GM23338 (cell line): ENCODE data around the gene AURKAIP1. TPM values are rescaled to one million over a fixed set of nuclear protein-coding genes. Genes with fewer than 3 reads are reported as not detected.

Experiments
- ATAC-seq: fragments of 200-7000 bp; cut with Tn5 transposase; 3 replicates; pipeline ENCODE4 v1.9.1; 2020
- DNase-seq: peaks from one replicate; pipeline ENCODE4 v3.0.0-alpha.2; 2015; ENCODE audit warnings: low spot score
- H2AFZ ChIP-seq: fragments of 200-600 bp; sonication (generic); 2 replicates; pipeline ENCODE4 v1.8.0; 2016; ENCODE audit warnings: antibody characterized with exemption, mild to moderate bottlenecking, moderate library complexity
- H3F3A ChIP-seq: fragments of 200-600 bp; sonication (generic); replicated peaks from 2 replicates; pipeline ENCODE4 v1.8.0; 2017; ENCODE audit warnings: antibody characterized with exemption, mixed run types, low read depth
- H3K27ac ChIP-seq: fragments of 200-600 bp; sonication (generic); 2 replicates; pipeline ENCODE4 v1.6.1; 2016; ENCODE audit warnings: low read depth
- H3K27me3 ChIP-seq: fragments of 200-600 bp; sonication (generic); 2 replicates; pipeline ENCODE4 v1.8.0; 2016; ENCODE audit warnings: mild to moderate bottlenecking, mixed run types, moderate library complexity; ENCODE audit not compliant: insufficient read depth
- H3K36me3 ChIP-seq: fragments of 200-600 bp; sonication (generic); 2 replicates; pipeline ENCODE4 v1.8.0; 2016; ENCODE audit warnings: mild to moderate bottlenecking; ENCODE audit not compliant: insufficient read depth
- H3K4me1 ChIP-seq: fragments of 200-600 bp; sonication (generic); 2 replicates; pipeline ENCODE4 v1.8.0; 2016; ENCODE audit warnings: mild to moderate bottlenecking, moderate library complexity; ENCODE audit not compliant: insufficient read depth
- H3K4me2 ChIP-seq: fragments of 200-600 bp; sonication (generic); 2 replicates; pipeline ENCODE4 v1.7.1; 2017; ENCODE audit warnings: mixed run types
- H3K4me3 ChIP-seq: fragments of 200-600 bp; sonication (generic); 2 replicates; pipeline ENCODE4 v1.6.1; 2016; ENCODE audit warnings: mixed run types
- H3K79me2 ChIP-seq: fragments of 200-600 bp; sonication (generic); replicated peaks from 2 replicates; pipeline ENCODE4 v1.8.0; 2017; ENCODE audit warnings: mild to moderate bottlenecking; ENCODE audit not compliant: insufficient read depth
- H3K9me2 ChIP-seq: fragments of 200-600 bp; sonication (generic); 2 replicates; pipeline ENCODE4 v1.8.0; 2017; ENCODE audit not compliant: insufficient read depth
- H4K20me1 ChIP-seq: fragments of 200-600 bp; sonication (generic); replicated peaks from 2 replicates; pipeline ENCODE4 v1.8.0; 2017; ENCODE audit warnings: mild to moderate bottlenecking; ENCODE audit not compliant: insufficient read depth
- H3K27ac Mint-ChIP-seq: 2 replicates; pipeline ENCODE4 v1.8.0; 2020; ENCODE audit warnings: inconsistent platforms, mild to moderate bottlenecking, moderate library complexity, mixed read lengths
- H3K27me3 Mint-ChIP-seq: 3 replicates; pipeline ENCODE4 v1.8.0; 2022; ENCODE audit warnings: low read depth, mild to moderate bottlenecking, moderate library complexity, mixed read lengths, inconsistent platforms; ENCODE audit not compliant: insufficient read depth, poor library complexity
- H3K36me3 Mint-ChIP-seq: 3 replicates; pipeline ENCODE4 v1.8.0; 2021; ENCODE audit warnings: low read depth, mild to moderate bottlenecking, inconsistent platforms, moderate library complexity, mixed read lengths
- H3K4me1 Mint-ChIP-seq: 3 replicates; pipeline ENCODE4 v1.8.0; 2020; ENCODE audit warnings: mild to moderate bottlenecking, inconsistent platforms, mixed read lengths
- H3K4me3 Mint-ChIP-seq: 3 replicates; pipeline ENCODE4 v1.8.0; 2021; ENCODE audit warnings: moderate library complexity, mild to moderate bottlenecking, inconsistent platforms, mixed read lengths
- H3K9me3 Mint-ChIP-seq: 3 replicates; pipeline ENCODE4 v1.8.0; 2020; ENCODE audit warnings: moderate library complexity, mild to moderate bottlenecking, inconsistent platforms, mixed read lengths
- CREB1 ChIP-seq: fragments of 250-450 bp; sonication (Bioruptor Pico); IDR thresholded peaks from 2 replicates; pipeline ENCODE4 v1.5.0; 2020; ENCODE audit warnings: low read depth, mild to moderate bottlenecking, moderate library complexity
- CTCF ChIP-seq, 2 experiments: fragments of 200-600 bp in 1 of 2; sonication (generic) in 1 of 2; conservative IDR thresholded peaks; 2 replicates each; pipeline versions ENCODE4 v1.5.1 to v1.6.1; 2016 to 2017; ENCODE audit warnings: antibody characterized with exemption in 2 of 2, low read depth in 2 of 2, mild to moderate bottlenecking in 2 of 2, moderate library complexity in 1 of 2
- ETS1 ChIP-seq: IDR thresholded peaks from 2 replicates; pipeline ENCODE4 v1.6.1; 2016; ENCODE audit warnings: antibody characterized with exemption
- EZH2 ChIP-seq: fragments of 200-600 bp; sonication (generic); IDR thresholded peaks from one replicate; pipeline ENCODE4 v1.8.0; 2017; ENCODE audit warnings: antibody characterized with exemption, mild to moderate bottlenecking, low read depth; ENCODE audit not compliant: unreplicated experiment
- EZH2phosphoT487 ChIP-seq: fragments of 200-600 bp; sonication (generic); IDR thresholded peaks from one replicate; pipeline ENCODE4 v1.8.1; 2018; ENCODE audit warnings: antibody characterized with exemption; ENCODE audit not compliant: unreplicated experiment
- JUNB ChIP-seq: IDR thresholded peaks from one replicate; pipeline ENCODE4 v1.6.1; 2016; ENCODE audit warnings: antibody characterized with exemption; ENCODE audit not compliant: unreplicated experiment
- NANOG ChIP-seq: IDR thresholded peaks from 2 replicates; pipeline ENCODE4 v1.6.1; 2016; ENCODE audit warnings: antibody characterized with exemption, borderline replicate concordance
- POLR2AphosphoS5 ChIP-seq: IDR thresholded peaks from 2 replicates; pipeline ENCODE4 v1.6.1; 2016; ENCODE audit warnings: antibody characterized with exemption, low read depth
- REST ChIP-seq: IDR thresholded peaks from one replicate; pipeline ENCODE4 v1.6.1; 2018; ENCODE audit warnings: antibody characterized with exemption; ENCODE audit not compliant: unreplicated experiment
- STAT1 ChIP-seq: IDR thresholded peaks from one replicate; pipeline ENCODE4 v1.6.1; 2016; ENCODE audit warnings: antibody characterized with exemption; ENCODE audit not compliant: unreplicated experiment
- ZNF114 ChIP-seq: fragments of 250-450 bp; sonication (Bioruptor Pico); IDR thresholded peaks from 2 replicates; pipeline ENCODE4 v1.5.0; 2020; ENCODE audit warnings: mild to moderate bottlenecking, moderate library complexity
- ZNF331 ChIP-seq: fragments of 250-450 bp; sonication (Bioruptor Pico); IDR thresholded peaks from 2 replicates; pipeline ENCODE4 v1.5.0; 2020; ENCODE audit warnings: low read depth, mild to moderate bottlenecking, moderate library complexity
- ZNF462 ChIP-seq: fragments of 250-450 bp; sonication (Bioruptor Pico); IDR thresholded peaks from 2 replicates; pipeline ENCODE4 v1.5.0; 2020; ENCODE audit warnings: mild to moderate bottlenecking, moderate library complexity
- polyA plus RNA-seq: library from polyadenylated mRNA; unstranded; fragments of >200 nt; fragmentation: Nextera tagmentation; extraction: Ambion mirVana; gene quantifications from 2 replicates; pipeline ENCODE4 v1.2.1, GENCODE V29; 2016
- total RNA-seq: library from RNA; depleted of rRNA; stranded (reverse); fragments of >200 nt; shearing (Covaris generic); gene quantifications from 2 replicates; pipeline ENCODE4 v1.2.3, GENCODE V29; 2014

The AURKAIP1 gene
- total and polyA plus RNA-seq, 2 experiments from 2014 or later, result 167 to 355 TPM

- Mint-ChIP-seq H3K36me3 (peaks cover 18% of the 10 kb centered on the region), H3K27ac (no peak overlapping the region), H3K9me3 (no peaks in the 10 kb centered on the region; the same call in 2 of the 3 replicates), H3K27me3 (peaks cover 12% of the 10 kb centered on the region), H3K4me3 (no peak overlapping the region), H3K4me1 (no peaks in the 10 kb centered on the region; the same call in 2 of the 3 replicates)
- no peaks in the 10 kb centered on the region for H3K36me3 ChIP-seq
- H4K20me1 ChIP-seq, result no peaks in the 10 kb centered on the region
- H3K4me1 ChIP-seq, result no peaks in the 10 kb centered on the region
- no peaks in the 10 kb centered on the region for H3K27me3 ChIP-seq
- H3K4me3 ChIP-seq, result no peak overlapping the region
- no peak overlapping the region for H3K27ac ChIP-seq
- no peak for DNase-seq
- H3K4me2 ChIP-seq, result no peak overlapping the region
- TF ChIP-seq ZNF114, result no peak
- no peak for TF ChIP-seq EZH2phosphoT487
- no peak for TF ChIP-seq ZNF462 (CRISPR knock-in tag)
- no peak for TF ChIP-seq CREB1 (CRISPR knock-in tag)
- no peak for TF ChIP-seq ETS1
- TF ChIP-seq EZH2, result no peak
- no peak for TF ChIP-seq JUNB
- TF ChIP-seq CTCF (conservative IDR thresholded peaks at IDR 0.05; ENCODE audit: low read depth in 2 of 2), result no peak
- TF ChIP-seq STAT1, result no peak
- no peak for TF ChIP-seq POLR2AphosphoS5
- no peak for TF ChIP-seq NANOG
- TF ChIP-seq ZNF331 (CRISPR knock-in tag), result no peak
- TF ChIP-seq REST, result no peak
- no peaks in the 10 kb centered on the region for H3K79me2 ChIP-seq
- no peak for ATAC-seq
- no peak overlapping the region for H2AFZ ChIP-seq
- no peaks in the 10 kb centered on the region for H3K9me2 ChIP-seq
- peaks cover 15% of the 10 kb centered on the region for H3F3A ChIP-seq
Measured at GRCh38 chr1:1336931-1337792, 37.8 kb downstream of the AURKAIP1 start.
